Smooth muscle cell (in vitro differentiated cells): ENCODE results near the gene ELL. TPM values are rescaled to one million over a fixed set of nuclear protein-coding genes. Genes with fewer than 3 reads are reported as not detected.

Experiments
- DNase-seq: peaks from one replicate; lab custom pipeline; 2025; ENCODE audit not compliant: unreplicated experiment; lab: John Stamatoyannopoulos, UW
- H2AFZ ChIP-seq: fragments of 200-600 bp; sonication (generic); 2 replicates; pipeline ENCODE4 v1.6.0; 2016; ENCODE audit warnings: antibody characterized with exemption, low read depth, mild to moderate bottlenecking
- H3F3A ChIP-seq: fragments of 200-600 bp; sonication (generic); 2 replicates; pipeline ENCODE4 v1.6.0; 2017; ENCODE audit warnings: antibody characterized with exemption, low read depth
- H3K27ac ChIP-seq: fragments of 200-600 bp; sonication (generic); 2 replicates; pipeline ENCODE4 v1.5.1; 2016; ENCODE audit warnings: low read depth, mild to moderate bottlenecking
- H3K27me3 ChIP-seq: fragments of 200-600 bp; sonication (generic); 2 replicates; pipeline ENCODE4 v1.6.1; 2016; ENCODE audit warnings: low read depth, mild to moderate bottlenecking
- H3K36me3 ChIP-seq: fragments of 200-600 bp; sonication (generic); 2 replicates; pipeline ENCODE4 v1.5.1; 2016; ENCODE audit warnings: low read depth
- H3K4me1 ChIP-seq: fragments of 200-600 bp; sonication (generic); 2 replicates; pipeline ENCODE4 v1.5.1; 2016; ENCODE audit warnings: low read depth
- H3K4me2 ChIP-seq: fragments of 200-600 bp; sonication (generic); 2 replicates; pipeline ENCODE4 v1.6.0; 2016; ENCODE audit warnings: mild to moderate bottlenecking
- H3K4me3 ChIP-seq: fragments of 200-600 bp; sonication (generic); 2 replicates; pipeline ENCODE4 v1.5.1; 2016; ENCODE audit warnings: mild to moderate bottlenecking
- H3K79me2 ChIP-seq: fragments of 200-600 bp; sonication (generic); 2 replicates; pipeline ENCODE4 v1.6.0; 2016; ENCODE audit warnings: low read depth, mild to moderate bottlenecking
- H3K9ac ChIP-seq: fragments of 200-600 bp; sonication (generic); 2 replicates; pipeline ENCODE4 v1.6.0; 2016; ENCODE audit warnings: low read depth
- H3K9me3 ChIP-seq: fragments of 200-600 bp; sonication (generic); replicated peaks from 2 replicates; pipeline ENCODE4 v1.5.1; 2016; ENCODE audit warnings: low read depth
- H4K20me1 ChIP-seq: fragments of 200-600 bp; sonication (generic); 2 replicates; pipeline ENCODE4 v1.6.0; 2016; ENCODE audit warnings: low read depth
- CTCF ChIP-seq: fragments of 200-600 bp; sonication (generic); IDR thresholded peaks from 2 replicates; pipeline ENCODE4 v1.5.1; 2017; ENCODE audit warnings: borderline replicate concordance, mild to moderate bottlenecking, antibody characterized with exemption; ENCODE audit not compliant: insufficient read depth, poor library complexity, severe bottlenecking
- WGBS: methylation state at CpG from one replicate; pipeline ENCODE4 v1.1.7; 2016; ENCODE audit warnings: low lambda C conversion rate; 5-methylcytosine and 5-hydroxymethylcytosine counted together
- polyA plus RNA-seq: library from polyadenylated mRNA; unstranded; fragments of >200 nt; fragmentation: Nextera tagmentation; extraction: Ambion mirVana; gene quantifications from 2 replicates; pipeline ENCODE4 v1.2.1, GENCODE V29; 2016
- total RNA-seq: library from RNA; depleted of rRNA; stranded (reverse); fragments of >200 nt; gene quantifications from 2 replicates; pipeline ENCODE4 v1.2.3, GENCODE V29; 2014

ELL gene
- total and polyA plus RNA-seq, 2 experiments from 2014 or later, result 12.8 to 15.2 TPM

GRCh38 chr19:18425515-18426415, 96.1 kb downstream of the ELL start:
- Histone ChIP-seq H2AFZ (no peak overlapping the region), H3K36me3 (no peaks in the 10 kb centered on the region), H3K27ac (peak overlapping the region; percentile 47), H3K9me3 (no peaks in the 10 kb centered on the region), H3K9ac (no peak overlapping the region), H3K4me3 (no peak overlapping the region), H3K79me2 (peaks cover 37% of the 10 kb centered on the region), H4K20me1 (peaks cover 67% of the 10 kb centered on the region), H3F3A (no peaks in the 10 kb centered on the region), H3K27me3 (no peaks in the 10 kb centered on the region), H3K4me1 (peaks cover 29% of the 10 kb centered on the region), H3K4me2 (peak overlapping the region; percentile 47)
- TF ChIP-seq CTCF, result no peak
- WGBS, result 65% methylated on average over 18 of the region's 18 CpGs
- peak; percentile 22 for DNase-seq

GRCh38 chr19:18424890-18425514, 96.9 kb downstream of the ELL start:
- H3K4me3 ChIP-seq, result no peak overlapping the region
- no peak for DNase-seq
- no peak overlapping the region for H2AFZ ChIP-seq
- TF ChIP-seq CTCF, result no peak
- 88% methylated on average over 13 of the region's 17 CpGs for WGBS
- H3F3A ChIP-seq, result no peaks in the 10 kb centered on the region
- H3K27ac ChIP-seq, result no peak overlapping the region
- H3K36me3 ChIP-seq, result no peaks in the 10 kb centered on the region
- no peak overlapping the region for H3K9ac ChIP-seq
- peaks cover 74% of the 10 kb centered on the region for H4K20me1 ChIP-seq
- H3K79me2 ChIP-seq, result peaks cover 37% of the 10 kb centered on the region
- peaks cover 25% of the 10 kb centered on the region for H3K4me1 ChIP-seq
- no peak overlapping the region for H3K4me2 ChIP-seq
- H3K9me3 ChIP-seq, result no peaks in the 10 kb centered on the region
- H3K27me3 ChIP-seq, result no peaks in the 10 kb centered on the region

- 85% methylated on average over 19 of the region's 22 CpGs for WGBS
- Histone ChIP-seq H3K27me3 (no peaks in the 10 kb centered on the region), H3K4me3 (no peak overlapping the region), H3K9me3 (no peaks in the 10 kb centered on the region), H4K20me1 (peaks cover 74% of the 10 kb centered on the region), H2AFZ (no peak overlapping the region), H3K4me2 (no peak overlapping the region), H3K79me2 (peaks cover 37% of the 10 kb centered on the region), H3K27ac (no peak overlapping the region), H3K9ac (no peak overlapping the region), H3K36me3 (no peaks in the 10 kb centered on the region), H3K4me1 (peaks cover 18% of the 10 kb centered on the region), H3F3A (no peaks in the 10 kb centered on the region)
- no peak for TF ChIP-seq CTCF
- DNase-seq, result no peak
Measured at GRCh38 chr19:18424122-18424889, 97.6 kb downstream of the ELL start.
